Omental fat pad (tissue), 4 donors: ENCODE data around the gene RAB8A. TPM values are rescaled to one million over a fixed set of nuclear protein-coding genes. Genes with fewer than 3 reads are reported as not detected.
"Not testable (repeated sequence)": the region's sequence is repeated elsewhere in the genome, so short reads cannot be mapped to it uniquely, and the experiment has no call there.

Experiments used
- ATAC-seq: fragments of 150-250 bp; one replicate; pipeline ENCODE4 v1.9.1; 2016; ENCODE audit warnings: mild to moderate bottlenecking, moderate library complexity; ENCODE audit not compliant: low FRiP score
- DNase-seq: peaks from one replicate; pipeline ENCODE4 v3.0.0-alpha.2; 2019; ENCODE audit warnings: low spot score
- total RNA-seq, 4 donors: library from RNA; depleted of rRNA; stranded (reverse); fragments of >200 nt; gene quantifications; one replicate each; pipeline ENCODE4 v1.1.0, GENCODE V29; 2016
- TF ChIP-seq, protein P1 (sequence below), 3 donors: fragments of 450-650 bp; IDR thresholded peaks; one replicate each; pipeline ENCODE4 v1.5.1; 2016 to 2017; ENCODE audit warnings: antibody characterized with exemption in 3 of 3, mild to moderate bottlenecking in 3 of 3, moderate library complexity in 2 of 3

The RAB8A gene
- total RNA-seq, 4 donors from 2014 or later = 32.5 to 51.9 (median 40.0) TPM

DNA sequence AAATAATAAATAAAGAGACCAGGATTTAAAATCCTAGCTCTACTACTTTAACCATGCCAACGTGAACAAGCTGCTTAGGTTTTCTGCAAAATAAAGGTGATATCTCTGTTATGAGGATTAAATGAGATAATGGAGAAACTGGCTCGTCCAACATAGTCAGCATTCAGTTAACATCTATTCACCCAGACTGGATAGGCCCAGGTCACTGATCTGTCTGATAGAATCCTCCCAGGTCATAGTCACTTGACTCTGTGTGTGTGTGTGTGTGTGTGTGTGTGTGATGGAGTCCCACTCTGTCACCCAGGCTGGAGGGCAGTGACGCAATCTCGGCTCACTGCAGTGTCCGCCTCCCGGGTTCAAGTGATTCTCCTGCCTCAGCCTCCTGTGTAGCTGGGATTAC is 12.9 kb upstream of the RAB8A start:
- ATAC-seq = no peak
- DNase-seq = no peak
- TF ChIP-seq, protein P1, sequence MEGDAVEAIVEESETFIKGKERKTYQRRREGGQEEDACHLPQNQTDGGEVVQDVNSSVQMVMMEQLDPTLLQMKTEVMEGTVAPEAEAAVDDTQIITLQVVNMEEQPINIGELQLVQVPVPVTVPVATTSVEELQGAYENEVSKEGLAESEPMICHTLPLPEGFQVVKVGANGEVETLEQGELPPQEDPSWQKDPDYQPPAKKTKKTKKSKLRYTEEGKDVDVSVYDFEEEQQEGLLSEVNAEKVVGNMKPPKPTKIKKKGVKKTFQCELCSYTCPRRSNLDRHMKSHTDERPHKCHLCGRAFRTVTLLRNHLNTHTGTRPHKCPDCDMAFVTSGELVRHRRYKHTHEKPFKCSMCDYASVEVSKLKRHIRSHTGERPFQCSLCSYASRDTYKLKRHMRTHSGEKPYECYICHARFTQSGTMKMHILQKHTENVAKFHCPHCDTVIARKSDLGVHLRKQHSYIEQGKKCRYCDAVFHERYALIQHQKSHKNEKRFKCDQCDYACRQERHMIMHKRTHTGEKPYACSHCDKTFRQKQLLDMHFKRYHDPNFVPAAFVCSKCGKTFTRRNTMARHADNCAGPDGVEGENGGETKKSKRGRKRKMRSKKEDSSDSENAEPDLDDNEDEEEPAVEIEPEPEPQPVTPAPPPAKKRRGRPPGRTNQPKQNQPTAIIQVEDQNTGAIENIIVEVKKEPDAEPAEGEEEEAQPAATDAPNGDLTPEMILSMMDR (IDR thresholded peaks at IDR 0.05) = no peak

DNA sequence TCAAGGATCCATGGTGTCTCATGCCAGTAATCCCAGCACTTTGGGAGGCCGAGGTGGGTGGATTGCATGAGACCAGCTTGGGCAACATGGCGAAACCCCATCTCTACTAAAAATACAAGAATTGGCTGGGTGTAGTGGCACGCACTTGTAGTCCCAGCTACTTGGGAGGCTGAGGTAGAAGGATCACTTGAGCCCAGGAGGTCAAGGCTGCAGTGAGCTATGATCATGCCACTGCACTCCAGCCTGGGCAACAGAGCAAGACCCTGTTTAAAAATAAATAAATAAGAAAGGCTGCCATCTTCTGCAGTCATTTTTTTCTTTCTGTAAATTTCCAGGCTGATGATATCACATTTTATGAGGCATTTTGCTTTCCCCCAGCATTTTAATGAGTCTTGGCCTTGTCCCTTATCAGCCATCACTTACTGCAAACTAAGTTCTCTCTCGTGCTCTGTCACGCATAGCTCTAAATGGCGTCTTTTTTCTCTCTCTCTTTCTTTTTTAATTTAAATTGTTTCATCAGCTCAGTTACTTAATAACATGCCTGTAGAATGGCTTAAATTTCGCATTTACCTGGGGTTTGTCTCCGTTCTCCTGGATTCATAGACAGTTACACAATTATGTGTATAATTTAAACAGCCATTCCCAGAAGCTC is 12.2 kb upstream of the RAB8A start:
- DNase-seq, ATAC-seq: not testable (repeated sequence)

DNA sequence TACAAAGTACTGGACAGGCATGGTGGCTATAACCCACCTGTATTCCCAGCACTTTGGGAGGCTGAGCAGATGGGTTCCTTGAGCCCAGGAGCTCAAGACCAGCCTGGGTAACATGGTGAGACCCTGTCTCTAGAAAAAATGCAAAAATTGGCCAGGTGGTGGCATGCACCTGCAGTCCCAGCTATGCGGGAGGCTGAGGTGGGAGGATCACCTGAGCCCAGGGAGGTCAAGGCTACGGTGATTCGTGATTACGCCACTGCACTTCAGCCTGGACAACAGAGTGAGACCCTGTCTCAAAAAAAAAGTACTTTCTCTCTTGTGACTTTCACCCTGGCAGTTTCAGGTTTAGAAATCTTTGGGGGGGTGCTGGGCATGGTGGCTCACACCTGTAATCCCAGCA is 11.2 kb upstream of the RAB8A start:
- TF ChIP-seq, protein P1 (IDR thresholded peaks at IDR 0.05) = no peak
- ATAC-seq (no peak), DNase-seq (no peak)

DNA sequence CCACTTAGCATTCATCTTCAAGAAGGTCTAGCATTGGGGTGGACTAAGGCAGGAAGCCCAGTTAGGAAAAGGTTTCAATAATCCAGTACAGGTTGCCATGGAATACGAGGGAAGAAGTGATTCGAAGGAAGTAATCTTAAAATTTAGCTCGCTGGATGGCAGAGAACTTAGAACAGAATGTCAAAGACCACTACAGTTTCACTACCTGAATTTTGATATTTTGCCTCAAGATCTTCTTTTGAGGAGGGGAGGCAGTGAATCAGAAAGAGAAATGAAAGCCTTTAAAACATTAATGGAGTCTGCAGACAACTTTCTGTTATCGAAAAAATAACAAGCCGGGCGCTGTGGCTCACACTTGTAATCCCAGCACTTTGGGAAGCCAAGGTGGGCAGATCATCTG is 7.0 kb upstream of the RAB8A start:
- ATAC-seq (no peak), DNase-seq (no peak)
- TF ChIP-seq, protein P1 (IDR thresholded peaks at IDR 0.05) = no peak

DNA sequence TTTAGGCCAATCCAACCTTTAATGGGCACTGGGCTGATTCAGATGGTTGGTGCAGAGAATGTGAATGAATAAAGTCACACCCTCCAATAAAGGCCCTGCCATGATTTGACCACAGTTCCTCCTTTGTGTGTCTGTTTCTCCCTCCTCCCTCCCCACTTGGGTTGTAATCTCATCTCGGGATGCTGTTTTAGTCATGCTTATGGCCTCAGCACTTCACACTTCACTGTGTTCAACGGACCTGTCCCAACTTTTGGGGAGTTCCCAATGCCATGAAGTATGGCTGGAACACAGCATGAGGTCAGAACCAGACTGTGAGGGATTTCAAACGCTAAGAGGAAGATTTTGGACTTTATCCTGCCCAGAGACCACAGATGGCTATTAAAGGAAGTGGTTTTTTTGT is 5.6 kb upstream of the RAB8A start:
- ATAC-seq (no peak), DNase-seq (no peak)
- TF ChIP-seq, protein P1 (IDR thresholded peaks at IDR 0.05) = no peak

DNA sequence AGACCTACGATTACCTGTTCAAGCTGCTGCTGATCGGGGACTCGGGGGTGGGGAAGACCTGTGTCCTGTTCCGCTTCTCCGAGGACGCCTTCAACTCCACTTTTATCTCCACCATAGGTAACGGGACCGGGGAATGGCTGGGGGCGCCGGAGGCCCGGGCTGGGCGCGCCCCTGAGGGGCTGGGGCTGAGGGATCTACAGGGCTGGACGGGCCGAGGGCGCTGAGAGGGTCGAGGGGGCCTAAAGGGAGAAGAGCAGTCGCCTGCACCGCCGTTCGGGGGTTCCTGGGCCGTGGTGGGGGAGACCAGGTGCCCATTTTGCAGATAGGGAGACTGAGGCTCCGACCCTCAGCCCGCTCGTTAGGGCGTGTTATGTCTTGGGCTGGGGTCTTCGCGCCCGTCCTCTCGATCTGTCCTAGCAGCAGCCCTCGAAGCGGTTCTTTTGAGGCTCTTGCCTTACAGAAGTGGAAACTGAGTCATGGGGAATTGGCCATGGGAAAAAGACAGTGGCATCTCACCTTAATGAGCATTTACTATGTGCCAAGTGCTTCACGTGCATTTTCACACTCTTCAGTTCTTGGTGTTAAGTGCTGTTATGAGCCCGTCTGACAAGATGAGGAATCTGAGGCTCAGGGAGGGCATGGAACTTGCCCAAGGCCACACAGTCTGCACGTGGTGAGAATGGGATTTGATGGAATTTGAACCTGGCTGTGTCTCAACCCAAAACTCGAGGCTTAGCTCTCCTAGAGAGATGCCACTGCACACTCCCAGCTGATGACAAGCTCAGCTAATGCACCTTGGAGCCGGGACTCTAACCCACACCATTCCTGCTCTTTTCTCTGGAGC is 442 bp downstream of the RAB8A start:
- ATAC-seq = no peak
- DNase-seq = no peak
- TF ChIP-seq, protein P1 (IDR thresholded peaks at IDR 0.05) = no peak

DNA sequence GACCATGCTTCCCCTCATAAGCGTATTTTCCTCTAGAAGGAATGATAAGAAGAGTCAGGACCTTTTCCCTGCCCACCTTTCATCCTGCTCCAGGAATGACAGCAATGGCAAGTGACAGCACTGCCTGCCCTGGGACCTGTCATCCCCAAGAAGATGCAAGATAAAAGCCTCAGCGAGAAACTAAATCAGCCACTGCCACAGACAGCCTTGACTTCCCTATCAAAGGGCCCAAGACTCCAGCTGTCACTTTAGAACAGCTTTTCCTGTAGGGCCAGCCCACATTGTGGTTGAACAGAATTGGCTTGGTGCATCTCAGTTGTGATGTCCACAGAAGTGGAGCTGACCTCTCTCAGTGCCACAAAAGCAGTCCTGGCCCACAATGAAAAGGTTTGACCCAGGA is 1.1 kb downstream of the RAB8A start:
- no peak for DNase-seq
- ATAC-seq = no peak
- TF ChIP-seq, protein P1 (IDR thresholded peaks at IDR 0.05) = no peak
